Measurements from ENCODE around the gene SPSB1. TPM values are rescaled to one million over a fixed set of nuclear protein-coding genes. Genes with fewer than 3 reads are reported as not detected.

The SPSB1 gene
- total RNA-seq, 1 donor from 2014 or later: 17.6 TPM

- no peak for DNase-seq
- Histone ChIP-seq H3K4me1 (peaks cover 22% of the 10 kb centered on the region), H3K27ac (replicated peaks) (no peak overlapping the region), H3K9me3 (replicated peaks) (no peaks in the 10 kb centered on the region), H3K4me3 (no peak overlapping the region), H3K27me3 (ENCODE audit: low read depth) (no peaks in the 10 kb centered on the region), H3K36me3 (no peaks in the 10 kb centered on the region)
- TF ChIP-seq CTCF (IDR thresholded peaks at IDR 0.05; ENCODE audit: borderline replicate concordance): no peak
- intact Hi-C loops (cut with micrococcal nuclease): no loop called here
Measured at GRCh38 chr1:9417695-9418094, 125.0 kb downstream of the SPSB1 start.

DNA sequence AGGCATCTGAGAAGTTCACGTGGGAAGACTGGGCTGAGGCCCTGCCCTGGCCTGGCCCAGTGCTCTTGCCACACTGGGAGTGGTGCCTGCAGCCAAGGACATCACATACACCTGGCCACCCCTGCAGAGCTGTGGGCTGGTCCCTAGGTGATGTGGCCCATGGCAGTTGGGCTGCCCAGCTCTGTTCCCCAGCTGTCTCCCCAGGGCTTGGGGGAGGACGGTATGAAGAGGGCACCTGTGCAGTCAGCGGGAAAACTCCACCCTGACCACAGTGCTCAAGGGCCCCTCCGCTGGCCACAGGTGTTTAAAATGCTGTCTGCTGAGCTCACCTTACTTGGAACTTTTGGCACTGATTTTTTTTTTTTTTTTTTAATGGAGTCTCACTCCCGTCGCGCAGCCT lies 126.2 kb downstream of the SPSB1 start:
- no peak for DNase-seq
- Histone ChIP-seq H3K27ac (replicated peaks) (no peak overlapping the region), H3K4me3 (no peak overlapping the region), H3K36me3 (no peaks in the 10 kb centered on the region), H3K27me3 (ENCODE audit: low read depth) (no peaks in the 10 kb centered on the region), H3K9me3 (replicated peaks) (no peaks in the 10 kb centered on the region), H3K4me1 (peaks cover 16% of the 10 kb centered on the region)
- TF ChIP-seq CTCF (IDR thresholded peaks at IDR 0.05; ENCODE audit: borderline replicate concordance): no peak
- intact Hi-C loops (cut with micrococcal nuclease): no loop called here

Other genes with a start within 250 kb of the SPSB1 start
- gene SLC2A5, start 223.3 kb upstream of the SPSB1 start, total RNA-seq: 4.2 TPM
- gene GPR157, start 163.8 kb upstream of the SPSB1 start, total RNA-seq: 48.4 TPM
- gene H6PD, start 58.1 kb upstream of the SPSB1 start, total RNA-seq: 21.9 TPM
- gene SLC25A33, start 246.6 kb downstream of the SPSB1 start, total RNA-seq: 6.2 TPM